ENCODE data around the gene LRMDA. TPM values are rescaled to one million over a fixed set of nuclear protein-coding genes. Genes with fewer than 3 reads are reported as not detected.

LRMDA gene
- total RNA-seq, 1 experiment from 2014 or later: 4.8 TPM

- RAD21 ChIA-PET (ENCODE audit: low non-redundant PET in 1 of 2, low total read pairs in 2 of 2, uncharacterized antibody in 2 of 2, unreplicated experiment in 2 of 2): no interaction called here
- ATAC-seq (no peak), DNase-seq (ENCODE audit: low read depth, low spot score) (no peak)
- Histone ChIP-seq H3K27ac (ENCODE audit: low read depth, low read length) (no peak overlapping the region), H3K27me3 (ENCODE audit: insufficient read depth, low read length) (peaks cover 5% of the 10 kb centered on the region; the same call in 1 of the 2 replicates), H3K36me3 (ENCODE audit: control insufficient read depth in 1 of 2, insufficient read depth in 2 of 2, low read length in 2 of 2) (no peaks in the 10 kb centered on the region), H3K4me2 (ENCODE audit: low read length) (no peak overlapping the region), H2AFZ (ENCODE audit: low read depth, low read length, poor library complexity, severe bottlenecking) (no peak overlapping the region), H3K4me1 (ENCODE audit: control insufficient read depth in 1 of 2, insufficient read depth in 2 of 2, low read length in 2 of 2) (no peaks in the 10 kb centered on the region), H3K9me3 (ENCODE audit: control insufficient read depth in 1 of 2, insufficient read depth in 1 of 2, low read depth in 1 of 2, low read length in 2 of 2) (no peaks in the 10 kb centered on the region), H4K20me1 (ENCODE audit: insufficient read depth) (no peaks in the 10 kb centered on the region), H3K9me2 (ENCODE audit: insufficient read depth) (no peaks in the 10 kb centered on the region), H3K79me2 (ENCODE audit: insufficient read depth, low read length) (no peaks in the 10 kb centered on the region), H3K4me3 (replicated peaks in 1 of 2; ENCODE audit: low read depth in 1 of 2, low read length in 2 of 2) (no peak overlapping the region), H3K9ac (ENCODE audit: low read length) (no peak overlapping the region)
- CTCF ChIA-PET: no interaction called here
- POLR2A ChIA-PET: no interaction called here
- intact Hi-C loops (cut with micrococcal nuclease): no loop called here
- TF ChIP-seq TCF7L2 (IDR thresholded peaks at IDR 0.05; ENCODE audit: borderline replicate concordance, extremely low read depth, insufficient read depth, insufficient read length) (no peak), EGR1 (IDR thresholded peaks at IDR 0.05; ENCODE audit: low read depth) (no peak), CEBPB (IDR thresholded peaks at IDR 0.05; ENCODE audit: low read depth) (no peak), JUND (IDR thresholded peaks at IDR 0.05) (no peak), CBX3 (IDR thresholded peaks at IDR 0.05; ENCODE audit: low read depth) (no peak), SRF (IDR thresholded peaks at IDR 0.05; ENCODE audit: low read depth) (no peak), CTCF (IDR thresholded peaks at IDR 0.05 in 2 of 3, conservative IDR thresholded peaks at IDR 0.05 in 1 of 3; ENCODE audit: borderline replicate concordance in 1 of 3, insufficient read depth in 1 of 3, low read depth in 2 of 3, low read length in 2 of 3) (no peak), POLR2A (IDR thresholded peaks at IDR 0.05; ENCODE audit: borderline replicate concordance, extremely low read depth, insufficient read depth, insufficient read length) (no peak), ZNF274 (IDR thresholded peaks at IDR 0.05; ENCODE audit: low read depth, low read length) (no peak), MAX (IDR thresholded peaks at IDR 0.05) (no peak), ZFX (IDR thresholded peaks at IDR 0.05) (no peak), EZH2phosphoT487 (IDR thresholded peaks at IDR 0.05; ENCODE audit: borderline replicate concordance) (no peak), FOSL1 (IDR thresholded peaks at IDR 0.05; ENCODE audit: low read depth) (no peak), SIN3A (IDR thresholded peaks at IDR 0.05; ENCODE audit: low read depth) (no peak), ATF3 (IDR thresholded peaks at IDR 0.05) (no peak)
- BruUV-seq (replicated peaks): no TSS peak
Measured at GRCh38 chr10:76244061-76244686, 812.8 kb downstream of the LRMDA start.

Measured in HCT116 (cell line).